ENCODE data around the gene AADACL2. TPM values are rescaled to one million over a fixed set of nuclear protein-coding genes. Genes with fewer than 3 reads are reported as not detected.

The AADACL2 gene
- total RNA-seq, 1 donor from 2014 or later = not detected

DNA sequence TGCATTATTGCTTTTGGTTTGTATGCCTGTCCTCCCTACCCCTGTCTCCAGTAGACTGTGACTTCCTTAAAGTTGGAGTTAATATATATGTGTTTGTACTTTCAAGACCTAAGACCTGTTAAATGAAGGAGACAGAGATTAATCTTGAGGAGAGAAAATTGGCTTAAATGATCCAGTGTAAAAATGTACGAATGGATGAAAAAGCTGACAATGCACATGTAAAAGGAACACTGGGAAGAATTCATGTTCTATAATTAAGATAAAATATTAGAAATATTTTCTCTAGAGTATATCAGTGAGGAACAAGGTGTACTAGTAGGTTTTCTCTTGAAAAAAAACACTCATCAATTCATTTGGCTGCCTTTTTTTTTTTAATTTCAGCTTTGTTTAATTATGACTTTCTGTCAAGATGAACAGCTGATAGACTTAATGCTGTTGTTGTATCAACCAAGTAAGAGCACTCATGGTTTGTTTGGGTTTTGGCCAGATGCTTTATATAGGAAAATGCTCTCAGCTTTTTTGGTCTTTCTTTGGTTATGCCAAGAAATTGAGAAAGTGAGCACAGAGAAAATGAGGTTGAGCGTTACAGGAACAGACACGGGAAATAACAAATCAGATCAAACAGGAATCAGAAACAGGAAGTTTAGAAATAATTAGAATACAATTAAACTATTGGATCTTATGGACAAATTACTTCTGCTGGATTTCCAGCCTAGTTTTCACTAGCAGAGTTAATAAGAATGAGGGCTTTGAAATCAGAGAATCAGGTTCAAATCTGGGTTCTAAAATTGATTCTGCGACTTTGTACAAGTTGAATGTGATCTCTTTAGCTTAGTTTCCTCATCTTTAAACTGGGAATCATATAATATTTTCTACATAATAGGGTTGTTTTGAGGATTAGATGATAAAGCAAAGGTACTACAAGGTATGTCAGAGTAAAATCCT is 41.9 kb downstream of the AADACL2 start:
- DNase-seq (ENCODE audit: low spot score) = no peak
- peaks cover 7% of the 10 kb centered on the region for H3K4me1 Mint-ChIP-seq (ENCODE audit: low read depth)

DNA sequence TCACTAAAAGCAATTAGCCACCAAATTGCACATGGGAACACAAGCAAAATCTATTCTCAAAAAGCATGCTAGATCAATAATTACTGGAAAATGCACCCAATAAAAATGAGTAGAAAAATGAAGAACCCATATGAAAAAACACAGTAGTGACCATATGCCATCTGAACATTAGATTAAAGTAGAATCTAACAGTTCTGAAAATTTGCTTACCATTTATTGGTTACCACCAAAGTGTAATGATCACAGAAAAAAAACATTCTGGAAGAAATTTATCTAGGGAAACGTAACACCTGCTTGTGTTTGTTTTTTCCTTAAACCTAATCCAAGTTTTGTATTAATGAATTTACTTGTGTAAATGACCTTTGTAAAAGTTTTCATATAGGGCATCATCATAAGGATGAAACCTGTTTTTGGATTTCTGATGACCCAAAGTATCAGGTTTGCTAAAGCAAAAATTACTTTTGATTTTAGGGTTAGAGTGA is 42.6 kb downstream of the AADACL2 start:
- no peak overlapping the region for H3K4me3 Mint-ChIP-seq (ENCODE audit: unreplicated experiment)
- no peaks in the 10 kb centered on the region for H3K36me3 Mint-ChIP-seq (ENCODE audit: low read depth)
- no peaks in the 10 kb centered on the region for H3K27me3 Mint-ChIP-seq (ENCODE audit: low read depth)
- no peak overlapping the region for H3K27ac Mint-ChIP-seq (ENCODE audit: unreplicated experiment)
- TF ChIP-seq, protein P1, sequence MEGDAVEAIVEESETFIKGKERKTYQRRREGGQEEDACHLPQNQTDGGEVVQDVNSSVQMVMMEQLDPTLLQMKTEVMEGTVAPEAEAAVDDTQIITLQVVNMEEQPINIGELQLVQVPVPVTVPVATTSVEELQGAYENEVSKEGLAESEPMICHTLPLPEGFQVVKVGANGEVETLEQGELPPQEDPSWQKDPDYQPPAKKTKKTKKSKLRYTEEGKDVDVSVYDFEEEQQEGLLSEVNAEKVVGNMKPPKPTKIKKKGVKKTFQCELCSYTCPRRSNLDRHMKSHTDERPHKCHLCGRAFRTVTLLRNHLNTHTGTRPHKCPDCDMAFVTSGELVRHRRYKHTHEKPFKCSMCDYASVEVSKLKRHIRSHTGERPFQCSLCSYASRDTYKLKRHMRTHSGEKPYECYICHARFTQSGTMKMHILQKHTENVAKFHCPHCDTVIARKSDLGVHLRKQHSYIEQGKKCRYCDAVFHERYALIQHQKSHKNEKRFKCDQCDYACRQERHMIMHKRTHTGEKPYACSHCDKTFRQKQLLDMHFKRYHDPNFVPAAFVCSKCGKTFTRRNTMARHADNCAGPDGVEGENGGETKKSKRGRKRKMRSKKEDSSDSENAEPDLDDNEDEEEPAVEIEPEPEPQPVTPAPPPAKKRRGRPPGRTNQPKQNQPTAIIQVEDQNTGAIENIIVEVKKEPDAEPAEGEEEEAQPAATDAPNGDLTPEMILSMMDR (IDR thresholded peaks at IDR 0.05) = no peak
- H3K9me3 Mint-ChIP-seq (ENCODE audit: low read depth) = no peaks in the 10 kb centered on the region
- peaks cover under 1% of the 10 kb centered on the region for H3K4me1 Mint-ChIP-seq (ENCODE audit: low read depth)
- no peak for DNase-seq (ENCODE audit: low spot score)

More for the DNA sequence above, 41.9 kb downstream of the AADACL2 start:
- Mint-ChIP-seq H3K9me3 (ENCODE audit: low read depth) (no peaks in the 10 kb centered on the region), H3K36me3 (ENCODE audit: low read depth) (no peaks in the 10 kb centered on the region), H3K4me3 (ENCODE audit: unreplicated experiment) (no peak overlapping the region), H3K27ac (ENCODE audit: unreplicated experiment) (no peak overlapping the region), H3K27me3 (ENCODE audit: low read depth) (no peaks in the 10 kb centered on the region)
- TF ChIP-seq, protein P1 (IDR thresholded peaks at IDR 0.05) = no peak

DNA sequence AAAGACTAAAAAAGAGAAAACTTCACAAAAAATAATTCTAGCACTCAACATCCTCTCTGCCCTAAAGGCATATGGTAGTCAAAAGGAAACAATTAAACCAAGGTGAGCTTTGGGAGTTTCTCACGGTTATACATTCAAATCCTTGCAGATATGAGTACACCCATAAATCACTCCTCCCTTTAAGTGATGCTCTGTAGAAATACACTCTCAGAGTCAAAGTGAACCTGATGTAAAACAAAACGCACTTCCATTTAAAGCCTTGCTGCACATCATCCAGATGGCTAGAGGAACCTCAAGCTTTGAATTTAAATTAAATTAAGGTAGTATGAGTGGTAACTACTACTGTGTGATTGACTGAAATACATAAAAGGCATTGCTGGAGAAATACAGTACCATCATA is 44.2 kb downstream of the AADACL2 start:
- Mint-ChIP-seq H3K27me3 (ENCODE audit: low read depth) (no peaks in the 10 kb centered on the region), H3K4me3 (ENCODE audit: unreplicated experiment) (no peak overlapping the region), H3K9me3 (ENCODE audit: low read depth) (no peaks in the 10 kb centered on the region), H3K27ac (ENCODE audit: unreplicated experiment) (no peak overlapping the region), H3K36me3 (ENCODE audit: low read depth) (no peaks in the 10 kb centered on the region), H3K4me1 (ENCODE audit: low read depth) (no peaks in the 10 kb centered on the region)
- DNase-seq (ENCODE audit: low spot score) = no peak
- TF ChIP-seq, protein P1 (IDR thresholded peaks at IDR 0.05) = no peak

DNA sequence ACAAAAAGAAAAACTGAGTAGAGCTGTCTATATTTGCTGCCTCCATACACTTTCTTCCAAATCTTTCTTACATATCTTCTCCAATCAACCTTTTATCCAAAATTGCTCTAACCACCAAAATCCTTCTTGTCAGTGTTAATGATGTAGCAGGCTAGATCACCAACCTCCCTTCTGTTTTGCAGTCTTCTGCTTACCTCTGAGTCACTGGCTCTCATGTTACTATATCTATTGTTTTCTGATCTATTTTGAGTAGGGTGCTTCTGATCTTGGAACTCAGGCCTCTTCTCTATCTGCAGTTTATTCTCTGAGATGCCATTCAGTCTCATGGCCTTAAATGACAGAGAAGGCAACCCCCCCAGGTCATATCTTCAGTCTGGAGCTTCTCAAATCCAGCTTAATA is 53.9 kb downstream of the AADACL2 start:
- no peaks in the 10 kb centered on the region for H3K4me1 Mint-ChIP-seq (ENCODE audit: low read depth)
- no peak overlapping the region for H3K27ac Mint-ChIP-seq (ENCODE audit: unreplicated experiment)
- no peak overlapping the region for H3K4me3 Mint-ChIP-seq (ENCODE audit: unreplicated experiment)
- H3K36me3 Mint-ChIP-seq (ENCODE audit: low read depth) = peaks cover 2% of the 10 kb centered on the region
- no peaks in the 10 kb centered on the region for H3K27me3 Mint-ChIP-seq (ENCODE audit: low read depth)
- DNase-seq (ENCODE audit: low spot score) = no peak
- TF ChIP-seq, protein P1 (IDR thresholded peaks at IDR 0.05) = no peak
- H3K9me3 Mint-ChIP-seq (ENCODE audit: low read depth) = peaks cover 3% of the 10 kb centered on the region

DNA sequence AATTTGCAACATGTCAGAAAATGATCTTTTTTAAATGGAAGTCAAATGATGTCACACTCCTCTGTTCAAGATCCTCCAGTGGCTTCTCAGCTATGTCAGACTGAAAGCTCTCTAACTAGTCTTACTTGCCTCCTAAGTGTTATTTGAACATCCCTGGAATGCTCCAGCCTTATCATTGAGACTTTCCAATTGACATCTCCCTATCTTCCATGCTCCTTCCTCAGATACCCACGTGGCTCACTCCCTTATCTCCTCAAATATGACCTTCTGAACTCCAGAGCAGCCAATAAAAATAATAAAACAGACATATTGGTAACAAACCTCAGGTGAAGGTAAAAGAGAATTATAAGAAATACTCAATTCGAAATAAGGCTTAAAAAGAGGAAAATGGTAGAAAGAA is 54.7 kb downstream of the AADACL2 start:
- TF ChIP-seq, protein P1 (IDR thresholded peaks at IDR 0.05) = no peak
- DNase-seq (ENCODE audit: low spot score) = no peak
- Mint-ChIP-seq H3K4me3 (ENCODE audit: unreplicated experiment) (no peak overlapping the region), H3K9me3 (ENCODE audit: low read depth) (peaks cover 3% of the 10 kb centered on the region), H3K27me3 (ENCODE audit: low read depth) (no peaks in the 10 kb centered on the region), H3K27ac (ENCODE audit: unreplicated experiment) (no peak overlapping the region), H3K4me1 (ENCODE audit: low read depth) (no peaks in the 10 kb centered on the region), H3K36me3 (ENCODE audit: low read depth) (peaks cover 2% of the 10 kb centered on the region)

Measured in chondrocyte (in vitro differentiated cells).